Measurements from ENCODE around the gene LTB. TPM values are rescaled to one million over a fixed set of nuclear protein-coding genes. Genes with fewer than 3 reads are reported as not detected.

Gene LTB
- total RNA-seq, 1 donor from 2014 or later: 0.25 TPM

- Histone ChIP-seq H3K9me3 (replicated peaks) (no peaks in the 10 kb centered on the region), H3K27ac (replicated peaks) (peak overlapping the region; percentile 93), H3K4me1 (peaks cover 36% of the 10 kb centered on the region), H3K27me3 (ENCODE audit: low read depth) (no peaks in the 10 kb centered on the region), H3K36me3 (peaks cover 31% of the 10 kb centered on the region), H3K4me3 (peak overlapping the region; percentile 70)
- no peak for DNase-seq
- intact Hi-C loops (cut with micrococcal nuclease): no loop called here
- TF ChIP-seq CTCF (IDR thresholded peaks at IDR 0.05; ENCODE audit: borderline replicate concordance): no peak
These were observed 34.3 kb downstream of the LTB start for GRCh38 chr6:31547727-31548543.

GRCh38 chr6:31546958-31547726 lies 35.1 kb downstream of the LTB start, which contains the start of gene NFKBIL1:
TSS of gene NFKBIL1 (plus strand) at chr6:31547608. CDS start at chr6:31547695, 87 bp downstream.
- no peak for TF ChIP-seq CTCF (IDR thresholded peaks at IDR 0.05; ENCODE audit: borderline replicate concordance)
- intact Hi-C loops (cut with micrococcal nuclease): loop anchor here (1.0 kb wide), 1 partner anchor 51 kb away; no protein-coding TSS in a partner anchor
- peaks cover 42% of the 10 kb centered on the region for H3K4me1 ChIP-seq

GRCh38 chr6:31546339-31546957 lies 35.8 kb downstream of the LTB start, which contains the start of gene ATP6V1G2:
TSS of gene ATP6V1G2 (minus strand) at chr6:31546608. CDS start at chr6:31546559, 49 bp downstream.
- Histone ChIP-seq H3K9me3 (replicated peaks) (no peaks in the 10 kb centered on the region), H3K4me1 (peaks cover 44% of the 10 kb centered on the region), H3K4me3 (peak within 1 kb of the TSS; percentile 70), H3K27ac (replicated peaks) (peak within 1 kb of the TSS; percentile 93), H3K36me3 (peaks cover 24% of the 10 kb centered on the region), H3K27me3 (ENCODE audit: low read depth) (no peaks in the 10 kb centered on the region)
- intact Hi-C loops (cut with micrococcal nuclease): loop anchor here (1.0 kb wide), 1 partner anchor 52 kb away; no protein-coding TSS in a partner anchor
- TF ChIP-seq CTCF (IDR thresholded peaks at IDR 0.05; ENCODE audit: borderline replicate concordance): peak; percentile 96
- peak; percentile 87 for DNase-seq

More at GRCh38 chr6:31546958-31547726, 35.1 kb downstream of the LTB start, which contains the start of gene NFKBIL1:
- Histone ChIP-seq H3K9me3 (replicated peaks) (no peaks in the 10 kb centered on the region), H3K27me3 (ENCODE audit: low read depth) (no peaks in the 10 kb centered on the region), H3K4me3 (peak within 1 kb of the TSS; percentile 70), H3K36me3 (peaks cover 27% of the 10 kb centered on the region), H3K27ac (replicated peaks) (peak within 1 kb of the TSS; percentile 93)
- peak; percentile 97 for DNase-seq

DNA sequence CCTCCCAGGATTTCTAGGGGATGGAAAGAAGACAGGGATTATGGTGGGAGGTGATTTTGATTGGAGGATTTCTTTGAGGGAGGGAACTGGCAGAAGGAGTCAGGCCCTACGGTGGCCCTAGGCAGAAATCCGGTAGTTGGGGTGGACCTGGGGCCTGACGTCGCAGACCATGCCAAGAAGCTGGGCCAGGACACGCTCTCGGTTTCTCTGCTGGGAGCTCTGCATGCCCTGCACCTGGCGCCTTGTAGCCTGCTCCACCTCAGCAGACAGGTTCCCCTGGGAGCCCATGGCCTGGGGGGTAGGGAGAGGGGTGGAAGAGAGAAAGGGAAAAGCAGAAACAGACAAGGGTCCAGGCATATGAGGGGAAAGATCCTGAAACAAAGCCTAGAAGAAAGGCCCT lies 36.9 kb downstream of the LTB start:
- Histone ChIP-seq H3K27ac (replicated peaks) (no peak overlapping the region), H3K27me3 (ENCODE audit: low read depth) (no peaks in the 10 kb centered on the region), H3K9me3 (replicated peaks) (no peaks in the 10 kb centered on the region), H3K4me3 (no peak overlapping the region), H3K4me1 (peaks cover 50% of the 10 kb centered on the region), H3K36me3 (peaks cover 16% of the 10 kb centered on the region)
- no peak for DNase-seq
- intact Hi-C loops (cut with micrococcal nuclease): no loop called here
- no peak for TF ChIP-seq CTCF (IDR thresholded peaks at IDR 0.05; ENCODE audit: borderline replicate concordance)

DNA sequence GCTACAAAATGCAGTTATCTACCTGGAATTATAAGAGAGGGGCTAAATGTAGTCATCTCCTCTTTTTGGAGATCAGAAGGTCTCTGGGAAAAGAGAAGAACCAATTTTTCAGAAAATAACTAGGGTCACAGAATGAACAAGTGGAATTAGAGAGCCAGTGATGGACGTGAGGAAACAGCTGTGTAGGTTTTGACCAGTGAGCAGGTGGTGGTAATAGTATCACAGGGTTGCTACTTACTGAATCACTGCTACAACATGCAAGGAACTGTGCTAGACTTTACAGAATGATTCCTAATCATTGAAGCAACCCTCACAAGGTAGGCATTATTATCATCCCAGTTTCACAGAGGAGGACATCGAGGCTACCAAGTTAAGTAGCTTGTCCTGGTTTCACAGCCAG lies 37.5 kb downstream of the LTB start:
- Histone ChIP-seq H3K27me3 (ENCODE audit: low read depth) (no peaks in the 10 kb centered on the region), H3K4me1 (peaks cover 57% of the 10 kb centered on the region), H3K27ac (replicated peaks) (no peak overlapping the region), H3K4me3 (no peak overlapping the region), H3K36me3 (peaks cover 16% of the 10 kb centered on the region), H3K9me3 (replicated peaks) (no peaks in the 10 kb centered on the region)
- TF ChIP-seq CTCF (IDR thresholded peaks at IDR 0.05; ENCODE audit: borderline replicate concordance): no peak
- intact Hi-C loops (cut with micrococcal nuclease): no loop called here
- no peak for DNase-seq

Data from left ventricle myocardium inferior (tissue), 1 donor.